ENCODE results near the gene COL13A1.

DNA sequence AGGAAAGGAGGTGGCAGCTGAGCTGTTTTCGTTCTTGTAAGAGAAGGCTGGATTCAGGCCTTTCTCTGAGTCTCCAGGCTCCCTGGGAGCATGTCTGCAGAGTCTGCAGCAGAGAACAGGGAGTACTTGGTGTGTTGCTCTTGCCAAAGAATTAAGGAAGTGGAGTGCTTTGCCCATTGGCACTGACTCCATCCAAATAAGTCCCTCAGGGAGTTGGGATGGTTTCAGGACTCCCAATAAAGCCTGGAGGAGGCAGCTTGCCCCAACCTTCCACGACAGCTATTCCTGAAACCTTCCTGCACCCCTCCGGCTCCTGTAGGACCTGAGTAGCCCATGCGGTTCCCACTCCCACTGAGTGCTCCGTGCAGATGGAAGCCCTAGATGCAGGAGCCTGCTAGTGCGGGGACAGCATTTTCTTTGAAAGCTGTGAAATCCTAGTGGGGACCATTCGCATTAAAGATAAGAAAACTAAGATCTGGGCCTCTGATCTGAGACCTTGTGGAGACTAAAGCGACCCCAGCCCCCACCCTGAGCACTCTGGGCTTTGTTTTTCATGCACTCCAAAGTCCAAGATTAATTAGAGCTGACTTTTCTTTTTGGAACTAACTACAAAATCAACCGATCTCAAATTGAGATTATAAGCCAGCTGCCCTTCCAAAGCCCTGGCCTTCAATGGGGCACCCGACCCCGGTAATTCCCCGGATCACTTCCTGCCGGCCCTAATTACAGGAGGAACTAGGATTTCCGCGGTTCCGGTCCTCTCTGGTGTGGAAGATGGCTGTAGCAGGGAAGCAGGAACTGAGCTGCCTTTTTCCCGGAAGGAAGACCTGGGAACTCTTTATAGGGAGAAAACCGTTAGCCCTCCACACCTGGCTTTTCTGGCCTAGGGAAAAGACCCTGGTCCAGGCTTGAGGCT is 110.2 kb downstream of the COL13A1 start:
- TF ChIP-seq, protein P1, sequence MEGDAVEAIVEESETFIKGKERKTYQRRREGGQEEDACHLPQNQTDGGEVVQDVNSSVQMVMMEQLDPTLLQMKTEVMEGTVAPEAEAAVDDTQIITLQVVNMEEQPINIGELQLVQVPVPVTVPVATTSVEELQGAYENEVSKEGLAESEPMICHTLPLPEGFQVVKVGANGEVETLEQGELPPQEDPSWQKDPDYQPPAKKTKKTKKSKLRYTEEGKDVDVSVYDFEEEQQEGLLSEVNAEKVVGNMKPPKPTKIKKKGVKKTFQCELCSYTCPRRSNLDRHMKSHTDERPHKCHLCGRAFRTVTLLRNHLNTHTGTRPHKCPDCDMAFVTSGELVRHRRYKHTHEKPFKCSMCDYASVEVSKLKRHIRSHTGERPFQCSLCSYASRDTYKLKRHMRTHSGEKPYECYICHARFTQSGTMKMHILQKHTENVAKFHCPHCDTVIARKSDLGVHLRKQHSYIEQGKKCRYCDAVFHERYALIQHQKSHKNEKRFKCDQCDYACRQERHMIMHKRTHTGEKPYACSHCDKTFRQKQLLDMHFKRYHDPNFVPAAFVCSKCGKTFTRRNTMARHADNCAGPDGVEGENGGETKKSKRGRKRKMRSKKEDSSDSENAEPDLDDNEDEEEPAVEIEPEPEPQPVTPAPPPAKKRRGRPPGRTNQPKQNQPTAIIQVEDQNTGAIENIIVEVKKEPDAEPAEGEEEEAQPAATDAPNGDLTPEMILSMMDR (IDR thresholded peaks at IDR 0.05), result no peak
- peak in 1 of 3 donors; percentile 38 for TF ChIP-seq POLR2AphosphoS5 (IDR thresholded peaks at IDR 0.05)
- TF ChIP-seq POLR2A (IDR thresholded peaks at IDR 0.05), result no peak
- no peak for TF ChIP-seq EP300 (IDR thresholded peaks at IDR 0.05)

Data from suprapubic skin (tissue), 4 donors.